ENCODE measurements around the gene KLHL29. TPM values are rescaled to one million over a fixed set of nuclear protein-coding genes. Genes with fewer than 3 reads are reported as not detected.

KLHL29 gene
- total RNA-seq, 1 experiment from 2014 or later = 34.1 TPM

GRCh38 chr2:23589739-23590138 is 204.8 kb downstream of the KLHL29 start:
- peak; percentile 56 to 57 for DNase-seq
- no peak overlapping the region for H3K4me3 ChIP-seq
- H3K27me3 ChIP-seq = no peaks in the 10 kb centered on the region
- H3K9me3 ChIP-seq (replicated peaks) = no peaks in the 10 kb centered on the region
- peaks cover 44% of the 10 kb centered on the region for H3K4me1 ChIP-seq
- no peaks in the 10 kb centered on the region; the same call in 1 of the 2 replicates for H3K36me3 ChIP-seq
- peak overlapping the region; percentile 37 for H3K27ac ChIP-seq

DNA sequence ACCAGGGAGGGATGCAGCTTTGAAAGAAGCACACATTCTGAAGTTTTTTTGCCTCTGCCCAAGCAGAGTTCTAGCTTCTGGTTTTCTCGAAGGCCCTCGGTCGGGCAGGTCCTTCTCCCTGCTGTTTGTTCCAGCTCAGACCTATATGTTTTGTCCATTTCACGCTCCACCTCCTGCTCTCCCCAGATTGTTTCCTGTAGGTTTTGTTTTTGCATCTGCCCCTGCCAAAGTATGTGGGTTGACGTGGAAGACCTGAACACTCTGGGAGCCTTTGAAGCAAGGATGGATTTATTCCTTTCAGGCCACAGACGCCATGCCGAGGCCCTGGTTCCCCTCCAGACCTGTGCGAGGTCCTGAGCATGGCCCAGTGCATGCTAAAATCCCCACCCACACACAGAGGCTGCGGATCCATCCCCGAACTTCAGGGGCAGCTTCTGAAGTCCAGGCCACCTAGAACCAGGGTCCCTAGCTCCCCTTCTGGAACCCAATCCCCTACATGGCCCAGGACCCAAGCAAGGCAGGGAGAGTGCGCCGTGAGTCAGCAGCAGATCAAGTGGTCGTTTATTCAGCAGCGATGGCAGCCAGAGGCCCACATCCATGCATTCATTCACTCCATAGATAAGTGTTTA is 205.4 kb downstream of the KLHL29 start:
- Histone ChIP-seq H3K36me3 (no peaks in the 10 kb centered on the region; the same call in 1 of the 2 replicates), H3K27me3 (no peaks in the 10 kb centered on the region), H3K4me3 (no peak overlapping the region), H3K9me3 (replicated peaks) (no peaks in the 10 kb centered on the region), H3K27ac (peak overlapping the region; percentile 37), H3K4me1 (peaks cover 43% of the 10 kb centered on the region)
- DNase-seq = peak in 1 of 2 experiments; percentile 57

GRCh38 chr2:23591111-23591510 is 206.1 kb downstream of the KLHL29 start:
- Histone ChIP-seq H3K27me3 (no peaks in the 10 kb centered on the region), H3K9me3 (replicated peaks) (no peaks in the 10 kb centered on the region), H3K36me3 (no peaks in the 10 kb centered on the region; the same call in 1 of the 2 replicates), H3K4me3 (no peak overlapping the region), H3K27ac (peak overlapping the region; percentile 37; the same call in 1 of the 2 replicates), H3K4me1 (peaks cover 43% of the 10 kb centered on the region)
- DNase-seq = no peak

GRCh38 chr2:23592061-23592685 is 207.2 kb downstream of the KLHL29 start:
- H3K4me1 ChIP-seq = peaks cover 38% of the 10 kb centered on the region
- H3K36me3 ChIP-seq = no peaks in the 10 kb centered on the region; the same call in 1 of the 2 replicates
- no peaks in the 10 kb centered on the region for H3K9me3 ChIP-seq (replicated peaks)
- DNase-seq = no peak
- no peak overlapping the region for H3K4me3 ChIP-seq
- no peak overlapping the region for H3K27ac ChIP-seq
- no peaks in the 10 kb centered on the region for H3K27me3 ChIP-seq

DNA sequence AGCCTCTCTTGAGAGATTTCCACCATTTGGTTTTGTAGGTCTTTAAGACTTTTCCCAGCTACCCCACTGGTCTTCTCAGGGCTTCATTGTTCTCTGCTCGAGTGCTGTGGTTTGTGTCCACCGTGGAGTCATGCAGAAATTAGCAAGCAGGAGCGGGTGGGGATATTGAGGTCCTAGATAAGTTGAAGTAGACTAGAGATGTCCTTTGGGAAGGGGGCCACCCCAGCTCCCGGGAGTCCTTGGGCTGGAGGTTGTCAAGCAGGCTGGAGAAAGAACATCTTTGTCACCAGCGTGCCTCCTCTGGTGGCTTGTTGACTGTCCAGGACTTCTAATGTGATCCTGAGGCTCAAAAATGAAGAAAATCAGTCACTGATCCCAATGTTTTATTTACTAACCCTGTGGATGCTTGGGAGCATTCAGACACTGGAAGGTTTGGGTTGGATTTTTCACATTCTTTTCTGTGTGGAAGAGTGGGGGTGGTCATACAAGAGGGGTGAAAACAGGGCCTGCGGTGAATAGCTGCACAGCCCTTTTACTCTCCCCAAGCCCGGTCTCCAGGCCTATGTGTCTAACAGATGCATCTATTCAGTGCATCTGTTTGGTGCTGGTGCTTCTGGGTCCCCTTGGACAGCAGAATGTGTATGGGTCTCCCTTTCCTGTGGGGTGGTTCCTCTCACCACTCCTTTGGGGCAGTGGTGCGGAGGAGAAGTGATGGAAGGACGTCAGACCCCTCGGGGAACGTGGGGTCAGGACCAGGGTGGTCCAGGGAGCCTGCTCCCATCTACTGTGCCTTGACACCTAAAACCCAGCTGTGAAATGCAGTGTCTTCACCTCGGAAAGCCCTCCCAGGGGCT is 208.1 kb downstream of the KLHL29 start:
- Histone ChIP-seq H3K27ac (peak overlapping the region; percentile 42), H3K27me3 (no peaks in the 10 kb centered on the region), H3K4me1 (peaks cover 36% of the 10 kb centered on the region), H3K9me3 (replicated peaks) (no peaks in the 10 kb centered on the region), H3K36me3 (no peaks in the 10 kb centered on the region; the same call in 1 of the 2 replicates), H3K4me3 (no peak overlapping the region)
- DNase-seq = no peak

DNA sequence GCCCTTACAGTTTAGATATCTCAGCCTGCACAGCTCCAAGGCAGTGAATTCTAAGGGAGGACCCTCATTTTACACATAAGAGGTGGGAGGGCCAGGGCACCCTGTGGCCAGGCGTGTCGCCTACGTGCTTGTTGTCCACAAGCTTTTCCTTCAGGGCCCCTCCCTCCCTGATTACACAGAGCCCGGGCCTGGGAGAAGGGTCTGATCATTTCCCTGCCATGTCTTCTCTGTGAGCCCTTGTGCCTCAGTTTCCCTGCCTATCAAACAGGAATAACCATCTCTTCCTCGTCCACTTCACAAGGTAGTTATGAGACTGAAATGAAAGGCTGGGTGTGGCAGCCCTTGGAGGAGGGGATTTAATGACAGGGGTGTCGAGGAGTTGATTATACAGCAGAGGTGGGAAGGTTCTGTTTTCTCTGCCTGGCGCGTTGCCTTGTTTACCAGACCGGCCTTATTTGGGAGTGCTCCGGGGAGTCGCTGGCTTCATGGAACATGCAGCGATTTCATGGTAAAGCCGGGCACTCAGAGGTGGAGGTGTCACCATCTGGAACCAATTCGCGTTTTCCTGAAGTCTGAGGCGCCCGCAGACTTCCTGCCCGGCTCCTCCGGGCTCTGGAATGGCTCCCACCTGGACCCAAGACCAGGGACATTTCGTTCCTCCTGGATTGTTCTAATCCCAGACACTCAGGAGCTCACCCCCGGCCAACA is 208.9 kb downstream of the KLHL29 start:
- DNase-seq = peak in 1 of 2 experiments; percentile 45
- H3K36me3 ChIP-seq = no peaks in the 10 kb centered on the region; the same call in 1 of the 2 replicates
- H3K4me1 ChIP-seq = peaks cover 36% of the 10 kb centered on the region
- no peaks in the 10 kb centered on the region for H3K9me3 ChIP-seq (replicated peaks)
- no peak overlapping the region for H3K4me3 ChIP-seq
- no peaks in the 10 kb centered on the region for H3K27me3 ChIP-seq
- H3K27ac ChIP-seq = peak overlapping the region; percentile 42

GRCh38 chr2:23594460-23594825 is 209.5 kb downstream of the KLHL29 start:
- no peak for DNase-seq
- Histone ChIP-seq H3K27me3 (no peaks in the 10 kb centered on the region), H3K27ac (peak overlapping the region; percentile 42), H3K4me1 (peaks cover 36% of the 10 kb centered on the region), H3K4me3 (no peak overlapping the region), H3K36me3 (no peaks in the 10 kb centered on the region; the same call in 1 of the 2 replicates), H3K9me3 (replicated peaks) (no peaks in the 10 kb centered on the region)

GRCh38 chr2:23595021-23595420 is 210.0 kb downstream of the KLHL29 start:
- no peaks in the 10 kb centered on the region for H3K27me3 ChIP-seq
- H3K4me3 ChIP-seq = no peak overlapping the region
- H3K4me1 ChIP-seq = peaks cover 31% of the 10 kb centered on the region
- no peaks in the 10 kb centered on the region for H3K9me3 ChIP-seq (replicated peaks)
- no peaks in the 10 kb centered on the region; the same call in 1 of the 2 replicates for H3K36me3 ChIP-seq
- no peak for DNase-seq
- H3K27ac ChIP-seq = peak overlapping the region; percentile 57

GRCh38 chr2:23595601-23596251 is 210.7 kb downstream of the KLHL29 start:
- Histone ChIP-seq H3K4me3 (no peak overlapping the region), H3K9me3 (replicated peaks) (no peaks in the 10 kb centered on the region), H3K27me3 (no peaks in the 10 kb centered on the region), H3K27ac (peak overlapping the region; percentile 57), H3K4me1 (peaks cover 24% of the 10 kb centered on the region), H3K36me3 (no peaks in the 10 kb centered on the region; the same call in 1 of the 2 replicates)
- DNase-seq = peak; percentile 78 to 79

GRCh38 chr2:23596316-23596885 is 211.4 kb downstream of the KLHL29 start:
- Histone ChIP-seq H3K4me3 (no peak overlapping the region), H3K27ac (peak overlapping the region; percentile 57), H3K9me3 (replicated peaks) (no peaks in the 10 kb centered on the region), H3K36me3 (no peaks in the 10 kb centered on the region; the same call in 1 of the 2 replicates), H3K27me3 (no peaks in the 10 kb centered on the region), H3K4me1 (peaks cover 19% of the 10 kb centered on the region)
- peak in 1 of 2 experiments; percentile 46 for DNase-seq

- Histone ChIP-seq H3K4me3 (no peak overlapping the region), H3K36me3 (no peaks in the 10 kb centered on the region; the same call in 1 of the 2 replicates), H3K27me3 (no peaks in the 10 kb centered on the region), H3K27ac (no peak overlapping the region), H3K4me1 (peaks cover 29% of the 10 kb centered on the region), H3K9me3 (replicated peaks) (no peaks in the 10 kb centered on the region)
- DNase-seq = no peak
These were observed 212.7 kb downstream of the KLHL29 start for GRCh38 chr2:23597687-23598086.

DNA sequence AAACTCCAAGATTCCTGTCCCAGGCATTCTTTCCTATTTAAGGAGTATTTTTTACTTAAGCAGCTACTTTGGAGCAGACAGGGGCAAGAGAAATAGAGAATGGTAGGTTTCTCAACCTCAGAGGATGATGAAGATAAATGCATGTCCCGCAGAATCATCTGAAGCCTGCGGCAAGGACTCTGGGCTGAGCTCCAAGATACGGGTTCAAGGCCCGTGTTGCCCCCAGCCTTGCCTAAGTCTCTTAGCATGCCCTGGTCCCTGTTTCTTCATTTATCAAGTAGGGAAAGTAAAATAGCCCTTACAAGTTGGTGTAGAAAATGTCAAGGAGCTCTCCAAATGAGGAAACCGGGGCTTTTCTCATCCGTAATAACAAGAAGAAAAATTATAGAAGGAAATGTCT is 214.0 kb downstream of the KLHL29 start:
- no peaks in the 10 kb centered on the region for H3K36me3 ChIP-seq
- H3K27me3 ChIP-seq = no peaks in the 10 kb centered on the region
- no peak for DNase-seq
- H3K27ac ChIP-seq = no peak overlapping the region
- peaks cover 29% of the 10 kb centered on the region for H3K4me1 ChIP-seq
- H3K9me3 ChIP-seq (replicated peaks) = no peaks in the 10 kb centered on the region
- no peak overlapping the region for H3K4me3 ChIP-seq

GRCh38 chr2:23599667-23600066 is 214.7 kb downstream of the KLHL29 start:
- H3K36me3 ChIP-seq = no peaks in the 10 kb centered on the region
- peaks cover 26% of the 10 kb centered on the region for H3K4me1 ChIP-seq
- no peak overlapping the region for H3K27ac ChIP-seq
- H3K9me3 ChIP-seq (replicated peaks) = no peaks in the 10 kb centered on the region
- no peaks in the 10 kb centered on the region for H3K27me3 ChIP-seq
- DNase-seq = no peak
- H3K4me3 ChIP-seq = no peak overlapping the region

DNA sequence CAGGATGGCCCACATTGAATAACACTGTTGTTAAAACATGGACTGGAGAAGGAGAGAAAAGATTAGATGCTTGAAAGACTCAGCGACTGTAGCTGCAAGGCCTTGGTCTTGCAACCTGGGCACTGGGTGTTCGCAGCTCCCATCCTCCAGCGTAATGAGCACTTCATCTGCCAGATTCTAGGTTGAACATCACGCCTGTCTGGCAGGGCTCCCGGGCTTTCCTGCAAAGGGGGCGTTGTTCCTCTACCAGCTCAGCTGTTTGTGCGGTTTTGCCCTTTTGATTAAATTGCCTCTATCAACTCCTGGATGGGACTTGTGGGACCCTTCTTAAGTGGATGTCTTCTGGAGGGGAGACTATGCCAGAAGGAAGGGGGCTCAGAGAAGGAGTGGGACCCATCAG is 215.4 kb downstream of the KLHL29 start:
- H3K4me3 ChIP-seq = no peak overlapping the region
- peaks cover 21% of the 10 kb centered on the region for H3K4me1 ChIP-seq
- no peak for DNase-seq

More for the DNA sequence above, 215.4 kb downstream of the KLHL29 start:
- Histone ChIP-seq H3K27me3 (no peaks in the 10 kb centered on the region), H3K27ac (no peak overlapping the region), H3K36me3 (no peaks in the 10 kb centered on the region), H3K9me3 (replicated peaks) (peaks cover 2% of the 10 kb centered on the region; the same call in 1 of the 2 replicates)
